GM06990 (cell line): ENCODE results near the gene BRD8.

Source experiments
- DNase-seq: peaks from one replicate; pipeline ENCODE4 v3.0.0-alpha.2; 2011; ENCODE audit not compliant: insufficient read length; ENCODE audit errors: extremely low read depth
- H3K27me3 ChIP-seq: replicated peaks from 2 replicates; pipeline ENCODE4 v1.6.0; 2011; ENCODE audit warnings: low read length; ENCODE audit not compliant: control insufficient read depth, insufficient read depth
- H3K36me3 ChIP-seq: 2 replicates; pipeline ENCODE4 v1.5.1; 2011; ENCODE audit warnings: low read length; ENCODE audit not compliant: control insufficient read depth, insufficient read depth
- H3K4me3 ChIP-seq: replicated peaks from 2 replicates; pipeline ENCODE4 v1.5.1; 2011; ENCODE audit warnings: low read depth, mild to moderate bottlenecking, control low read depth, low read length
- TF ChIP-seq, protein P1 (sequence below): IDR thresholded peaks from 2 replicates; pipeline ENCODE4 v1.5.1; 2011; ENCODE audit warnings: low read length, control low read depth, mild to moderate bottlenecking, inconsistent platforms; ENCODE audit not compliant: insufficient read depth, poor library complexity, severe bottlenecking

BRD8 gene

GRCh38 chr5:138139781-138140090, 38.7 kb downstream of the BRD8 start:
- DNase-seq, result no peak
- TF ChIP-seq, protein P1, sequence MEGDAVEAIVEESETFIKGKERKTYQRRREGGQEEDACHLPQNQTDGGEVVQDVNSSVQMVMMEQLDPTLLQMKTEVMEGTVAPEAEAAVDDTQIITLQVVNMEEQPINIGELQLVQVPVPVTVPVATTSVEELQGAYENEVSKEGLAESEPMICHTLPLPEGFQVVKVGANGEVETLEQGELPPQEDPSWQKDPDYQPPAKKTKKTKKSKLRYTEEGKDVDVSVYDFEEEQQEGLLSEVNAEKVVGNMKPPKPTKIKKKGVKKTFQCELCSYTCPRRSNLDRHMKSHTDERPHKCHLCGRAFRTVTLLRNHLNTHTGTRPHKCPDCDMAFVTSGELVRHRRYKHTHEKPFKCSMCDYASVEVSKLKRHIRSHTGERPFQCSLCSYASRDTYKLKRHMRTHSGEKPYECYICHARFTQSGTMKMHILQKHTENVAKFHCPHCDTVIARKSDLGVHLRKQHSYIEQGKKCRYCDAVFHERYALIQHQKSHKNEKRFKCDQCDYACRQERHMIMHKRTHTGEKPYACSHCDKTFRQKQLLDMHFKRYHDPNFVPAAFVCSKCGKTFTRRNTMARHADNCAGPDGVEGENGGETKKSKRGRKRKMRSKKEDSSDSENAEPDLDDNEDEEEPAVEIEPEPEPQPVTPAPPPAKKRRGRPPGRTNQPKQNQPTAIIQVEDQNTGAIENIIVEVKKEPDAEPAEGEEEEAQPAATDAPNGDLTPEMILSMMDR, result no peak
- H3K27me3 ChIP-seq, result no peaks in the 10 kb centered on the region
- H3K36me3 ChIP-seq, result no peaks in the 10 kb centered on the region
- H3K4me3 ChIP-seq, result no peak overlapping the region

- H3K27me3 ChIP-seq, result no peaks in the 10 kb centered on the region
- peak within 1 kb of the TSS; percentile 59 for H3K4me3 ChIP-seq
- TF ChIP-seq, protein P1, result no peak
- H3K36me3 ChIP-seq, result no peaks in the 10 kb centered on the region
- peak; percentile 13 for DNase-seq
Observed at GRCh38 chr5:138138949-138139780, 39.3 kb downstream of the BRD8 start, which contains the start of gene NME5. NME5 (minus strand) TSS chr5:138139428; CDS start chr5:138138780, 648 bp downstream.

- TF ChIP-seq, protein P1, result no peak
- no peaks in the 10 kb centered on the region for H3K36me3 ChIP-seq
- DNase-seq, result no peak
- no peaks in the 10 kb centered on the region for H3K27me3 ChIP-seq
- H3K4me3 ChIP-seq, result no peak overlapping the region
Observed at GRCh38 chr5:138132543-138132942, 45.9 kb downstream of the BRD8 start.

DNA sequence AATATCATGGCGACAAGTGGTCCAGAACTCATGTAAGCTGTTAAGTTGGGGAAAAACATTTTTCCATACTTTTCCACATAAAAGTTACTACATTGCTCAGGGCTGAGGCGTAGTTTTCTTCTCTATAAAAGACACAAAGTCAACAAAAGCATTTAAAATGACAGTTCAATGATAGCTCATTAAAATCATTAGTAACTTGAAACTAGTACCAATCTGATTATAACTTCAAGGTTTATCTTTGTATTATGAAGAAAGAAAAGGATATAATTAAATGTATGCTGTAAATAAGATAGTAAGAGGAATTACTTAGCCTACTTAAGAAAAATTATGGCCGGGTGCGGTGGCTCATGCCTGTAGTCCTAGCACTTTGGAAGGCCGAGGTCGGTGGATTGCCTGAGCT, 49.1 kb downstream of the BRD8 start:
- TF ChIP-seq, protein P1, result no peak
- Histone ChIP-seq H3K36me3 (no peaks in the 10 kb centered on the region), H3K27me3 (no peaks in the 10 kb centered on the region)

DNA sequence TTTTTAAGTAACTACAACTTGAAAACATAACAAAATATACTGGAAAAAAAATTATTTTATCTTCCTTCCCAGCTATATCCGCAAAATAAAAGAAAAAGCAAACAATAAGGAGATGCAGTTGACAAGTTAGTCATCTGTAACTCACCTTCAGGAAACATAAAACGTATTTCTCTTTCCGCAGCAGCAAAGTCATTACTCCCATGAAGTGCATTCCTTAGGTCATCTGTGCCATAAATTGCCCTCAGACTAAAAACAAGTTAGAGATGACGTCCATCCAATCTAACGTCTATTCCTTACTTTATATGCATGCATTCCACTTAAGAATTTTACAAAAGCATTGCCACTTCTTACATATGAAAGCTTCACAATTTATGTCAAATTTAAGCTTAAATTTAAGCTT, 50.1 kb downstream of the BRD8 start:
- Histone ChIP-seq H3K36me3 (no peaks in the 10 kb centered on the region), H3K27me3 (no peaks in the 10 kb centered on the region)

More for the DNA sequence above, 49.1 kb downstream of the BRD8 start:
- no peak for DNase-seq
- no peak overlapping the region for H3K4me3 ChIP-seq

More for the DNA sequence above, 50.1 kb downstream of the BRD8 start:
- no peak for DNase-seq
- TF ChIP-seq, protein P1, result no peak
- no peak overlapping the region for H3K4me3 ChIP-seq
